Activated CD4-positive, alpha-beta T cell treated with anti-CD3 and anti-CD28 coated beads, Interleukin-2, amount 50 U/mL, for 24 hours (primary cell): ENCODE data around the gene DRC7.

Source experiments
- DNase-seq, 2 donors: peaks; one replicate each; pipeline ENCODE4 v3.0.0-alpha.2; 2020; ENCODE audit warnings: low read depth in 1 of 2, low spot score in 1 of 2

Gene DRC7

GRCh38 chr16:57692636-57693035, 2.0 kb upstream of the DRC7 start:
- DNase-seq, result no peak

- DNase-seq, result no peak
These were observed 1.1 kb upstream of the DRC7 start for GRCh38 chr16:57693550-57693949.

- no peak for DNase-seq
These were observed 328 bp upstream of the DRC7 start for GRCh38 chr16:57694231-57694724.

GRCh38 chr16:57695680-57696069, 1.1 kb downstream of the DRC7 start:
- no peak for DNase-seq

- no peak for DNase-seq
These were observed 1.6 kb downstream of the DRC7 start for GRCh38 chr16:57696240-57696639.

- no peak for DNase-seq
These were observed 3.4 kb downstream of the DRC7 start for GRCh38 chr16:57697896-57698537.

GRCh38 chr16:57698812-57699405, 4.3 kb downstream of the DRC7 start:
- no peak for DNase-seq

GRCh38 chr16:57699481-57699880, 4.9 kb downstream of the DRC7 start:
- no peak for DNase-seq

GRCh38 chr16:57699899-57700298, 5.3 kb downstream of the DRC7 start:
- no peak for DNase-seq

- no peak for DNase-seq
These were observed 6.4 kb downstream of the DRC7 start for GRCh38 chr16:57700781-57701551.

GRCh38 chr16:57701759-57702371, 7.3 kb downstream of the DRC7 start:
- DNase-seq, result no peak

- no peak for DNase-seq
These were observed 8.9 kb downstream of the DRC7 start for GRCh38 chr16:57703416-57704010.

GRCh38 chr16:57704011-57704904, 9.7 kb downstream of the DRC7 start:
- no peak for DNase-seq

GRCh38 chr16:57704905-57705852, 10.6 kb downstream of the DRC7 start:
- DNase-seq, result no peak

GRCh38 chr16:57706717-57707116, 12.1 kb downstream of the DRC7 start:
- DNase-seq, result no peak

- no peak for DNase-seq
These were observed 12.7 kb downstream of the DRC7 start for GRCh38 chr16:57707331-57707730.

GRCh38 chr16:57708168-57708567, 13.6 kb downstream of the DRC7 start:
- DNase-seq, result no peak

GRCh38 chr16:57709663-57710062, 15.1 kb downstream of the DRC7 start:
- DNase-seq, result no peak

- no peak for DNase-seq
These were observed 16.7 kb downstream of the DRC7 start for GRCh38 chr16:57711346-57711745.
